Left renal cortex interstitium (tissue), 4 donors: ENCODE results near the gene EHMT2. TPM values are rescaled to one million over a fixed set of nuclear protein-coding genes. Genes with fewer than 3 reads are reported as not detected.
"Not testable (repeated sequence)": the region's sequence is repeated elsewhere in the genome, so short reads cannot be mapped to it uniquely, and the experiment has no call there.

Source experiments
- DNase-seq, 4 donors: peaks; one replicate each; pipeline ENCODE4 v3.0.0-alpha.2; 2013; ENCODE audit warnings: low read depth in 4 of 4, low spot score in 2 of 4, missing footprints in 1 of 4
- polyA plus RNA-seq, 4 donors: library from polyadenylated mRNA; unstranded; fragments of 120-200 nt; gene quantifications; one replicate each; pipeline ENCODE4 v1.2.1, GENCODE V29; 2013; ENCODE audit not compliant: insufficient read length in 4 of 4

Gene EHMT2
- polyA plus RNA-seq, 4 donors = 65.6 to 111 (median 86.8) TPM

DNA sequence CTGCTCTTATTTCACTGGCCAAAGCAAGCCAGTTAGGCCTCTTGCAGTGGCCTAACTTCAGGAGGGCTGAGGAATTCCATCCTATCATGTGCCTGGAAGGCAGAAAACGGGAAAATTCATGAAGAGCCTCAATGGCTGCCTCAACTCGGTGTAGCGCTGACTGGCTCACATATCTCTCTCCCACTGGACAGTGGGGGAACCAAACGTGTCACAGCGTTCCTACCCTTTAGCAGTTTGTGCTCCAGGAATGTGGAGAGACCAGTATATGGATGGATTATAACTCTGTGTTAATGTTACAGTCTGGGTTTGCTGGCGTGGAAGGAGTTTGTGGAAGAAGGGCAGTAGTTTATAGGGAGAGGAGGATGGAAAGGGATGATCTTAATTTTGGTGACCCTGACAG, 18.3 kb upstream of the EHMT2 start:
- no peak for DNase-seq

DNA sequence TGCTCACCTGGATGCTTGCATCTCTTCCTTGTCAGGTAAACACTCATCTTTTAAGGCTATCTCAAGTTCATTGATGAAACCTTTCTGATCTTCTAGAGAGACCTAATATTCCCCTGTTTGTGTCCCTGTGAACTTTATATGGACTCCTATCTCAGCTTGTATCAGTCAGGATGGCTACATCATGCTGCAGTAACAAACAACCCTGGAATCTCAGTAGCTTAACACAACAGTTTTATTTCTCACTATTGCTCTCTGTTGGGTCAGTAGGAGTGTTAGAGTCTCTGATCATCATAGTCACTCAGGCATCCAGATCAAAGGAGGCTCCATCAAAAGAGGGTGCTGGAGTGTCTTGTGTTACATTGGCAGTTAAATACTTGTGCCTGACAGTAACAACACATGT, 17.9 kb upstream of the EHMT2 start:
- no peak for DNase-seq

DNA sequence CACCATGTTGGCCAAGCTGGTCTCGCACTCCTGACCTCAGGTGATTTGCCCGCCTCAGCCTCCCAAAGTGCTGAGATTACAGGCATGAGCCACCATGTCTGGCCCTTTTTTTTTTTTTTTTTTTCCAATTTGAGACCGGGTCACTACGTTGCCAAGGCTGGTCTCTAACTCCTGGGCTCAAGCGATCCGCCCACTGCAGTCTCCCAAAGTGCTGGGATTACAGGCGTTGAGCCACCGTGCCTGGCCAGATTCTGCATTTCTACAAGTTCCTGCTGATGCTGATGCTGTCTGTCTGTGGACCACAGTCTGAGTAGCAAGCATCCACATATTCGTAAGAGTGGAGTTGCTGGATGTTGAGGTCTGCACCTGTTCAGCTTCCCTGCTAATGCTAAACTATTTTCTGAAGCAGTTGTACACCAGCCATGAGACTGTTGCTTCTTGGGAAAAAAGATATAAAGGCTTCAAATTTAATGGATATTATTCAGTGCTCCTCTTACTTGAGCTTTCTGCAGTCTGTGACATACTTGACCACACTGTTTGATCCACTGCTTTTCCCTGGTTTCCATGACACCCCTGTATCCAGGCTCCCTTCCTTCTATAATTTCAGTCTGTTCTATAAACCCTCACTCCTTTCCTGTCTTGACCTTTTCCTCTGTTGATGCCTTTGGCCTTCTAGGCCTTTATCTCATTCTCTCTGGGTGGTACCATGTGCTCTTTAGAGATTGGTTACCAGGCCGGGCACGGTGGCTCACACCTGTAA, 14.5 kb upstream of the EHMT2 start:
- no peak for DNase-seq

DNA sequence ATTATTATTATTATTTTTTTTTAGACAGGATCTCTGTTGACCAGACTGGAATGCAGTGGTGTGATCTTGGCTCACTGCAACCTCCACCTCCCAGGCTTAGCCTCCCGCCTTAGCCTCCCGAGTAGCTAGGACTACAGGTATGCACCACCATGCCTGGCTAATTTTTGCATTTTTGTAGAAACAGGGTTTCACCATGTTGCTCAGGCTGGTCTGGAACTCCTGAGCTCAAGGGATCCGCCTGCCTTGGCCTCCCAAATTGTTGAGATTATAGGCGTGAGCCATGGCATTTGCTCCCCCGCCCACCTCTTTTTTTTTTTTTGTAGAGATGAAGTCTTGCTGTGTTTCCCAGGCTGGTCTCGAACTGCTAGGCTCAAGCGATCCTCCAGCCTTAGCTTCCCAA, 11.8 kb upstream of the EHMT2 start:
- DNase-seq = not testable (repeated sequence)

DNA sequence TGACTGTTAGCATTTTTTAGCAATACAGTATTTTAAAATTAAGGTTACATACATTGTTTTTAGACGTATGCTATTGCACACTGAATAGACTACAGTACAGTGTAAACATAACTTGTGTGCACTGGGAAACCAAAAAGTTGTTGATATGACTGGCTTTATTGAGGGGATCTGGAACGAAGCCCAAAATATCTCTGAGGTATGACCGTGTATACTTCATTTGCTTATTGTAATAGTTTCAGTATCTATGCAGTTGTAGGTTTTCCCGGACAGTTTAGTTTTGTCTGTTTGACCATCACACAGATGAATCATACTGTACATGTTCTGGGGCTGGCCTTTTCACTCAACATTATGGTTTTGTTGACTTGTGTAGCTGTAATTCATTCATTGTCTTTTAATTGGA, 11.3 kb upstream of the EHMT2 start:
- DNase-seq = no peak

DNA sequence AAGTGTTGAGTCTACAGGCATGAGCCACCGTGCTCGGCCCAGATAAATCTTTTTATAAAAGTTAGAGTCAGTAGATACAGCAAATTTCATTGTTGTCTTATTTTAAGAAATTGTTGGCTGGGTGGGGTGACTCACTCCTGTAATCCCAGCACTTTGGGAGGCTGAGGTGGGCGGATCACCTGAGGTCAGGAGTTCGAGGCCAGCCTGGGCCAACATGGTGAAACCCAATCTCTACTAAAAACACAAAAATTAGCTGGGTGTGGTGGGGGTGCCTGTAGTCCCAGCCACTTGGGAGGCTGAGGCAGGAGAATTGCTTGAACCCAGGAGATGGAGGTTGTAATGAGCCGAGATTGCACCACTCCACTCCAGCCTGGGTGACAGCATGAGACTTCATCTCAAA, 10.8 kb upstream of the EHMT2 start:
- not testable (repeated sequence) for DNase-seq

DNA sequence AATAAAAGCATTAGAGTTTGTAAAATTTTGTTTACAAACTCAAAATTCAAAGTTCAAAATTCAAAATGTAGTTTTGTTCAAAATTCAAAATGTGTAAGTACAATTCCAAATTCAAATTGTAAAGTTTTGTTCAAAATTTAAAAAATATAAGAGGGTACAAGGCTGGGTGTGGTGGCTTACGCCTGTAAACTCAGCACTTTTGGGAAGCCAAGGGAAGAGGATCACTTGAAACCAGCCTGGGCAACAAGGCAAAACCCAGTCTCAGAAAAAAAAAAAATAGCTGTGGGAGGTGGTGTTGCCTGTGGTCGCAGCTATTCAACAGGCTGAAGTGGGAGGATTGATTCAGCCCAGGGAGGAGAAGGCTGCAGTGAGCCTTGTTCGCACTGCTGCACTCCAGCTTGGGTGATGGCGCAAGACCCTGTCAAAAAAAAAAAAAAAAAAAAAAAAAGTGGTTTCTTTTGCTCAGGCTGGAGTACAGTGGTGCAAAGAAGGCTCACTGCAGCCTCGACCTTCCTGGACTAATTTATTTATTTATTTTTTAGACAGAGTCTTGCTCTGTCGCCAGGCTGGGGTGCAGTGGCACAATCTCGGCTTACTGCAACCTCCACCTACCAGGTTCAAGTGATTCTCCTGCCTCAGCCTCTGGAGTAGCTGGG, 9.8 kb upstream of the EHMT2 start:
- no peak for DNase-seq

DNA sequence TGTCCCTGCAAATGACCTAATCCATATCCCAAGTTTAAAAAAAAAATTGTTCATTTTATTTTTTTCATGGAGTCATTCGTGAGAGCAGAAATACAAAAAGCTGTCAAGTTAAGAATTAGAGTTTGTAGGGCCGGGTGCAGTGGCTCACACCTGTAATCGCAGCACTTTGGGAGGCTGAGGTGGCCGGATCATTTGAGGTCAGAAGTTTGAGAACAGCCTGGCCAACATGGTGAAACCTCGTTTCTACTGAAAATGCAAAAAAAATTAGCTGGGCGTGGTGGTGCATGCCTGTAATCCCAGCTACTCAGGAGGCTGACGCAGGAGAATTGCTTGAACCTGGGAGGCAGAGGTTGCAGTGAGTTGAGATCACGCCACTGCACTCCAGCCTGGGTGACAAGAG, 9.2 kb upstream of the EHMT2 start:
- not testable (repeated sequence) for DNase-seq

DNA sequence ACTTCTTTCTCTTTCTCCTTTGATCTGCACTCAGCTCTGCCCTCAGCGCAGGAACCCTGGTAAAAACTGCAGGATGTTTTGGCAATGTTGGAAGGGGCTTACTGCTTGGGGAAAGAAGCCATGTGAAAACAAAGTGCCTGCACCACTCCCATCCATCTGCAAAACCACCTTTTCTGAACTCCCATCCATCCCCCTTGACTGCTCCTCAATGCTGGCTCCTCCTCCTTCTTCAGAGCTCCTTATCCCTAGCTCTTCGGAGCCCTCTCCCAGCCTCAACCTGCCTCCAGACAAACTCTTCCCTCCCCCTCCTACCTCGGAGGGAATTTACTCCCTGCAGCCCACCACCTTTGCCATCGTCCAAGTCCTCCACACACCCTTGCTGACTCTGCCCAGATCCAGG, 8.6 kb upstream of the EHMT2 start:
- no peak for DNase-seq

DNA sequence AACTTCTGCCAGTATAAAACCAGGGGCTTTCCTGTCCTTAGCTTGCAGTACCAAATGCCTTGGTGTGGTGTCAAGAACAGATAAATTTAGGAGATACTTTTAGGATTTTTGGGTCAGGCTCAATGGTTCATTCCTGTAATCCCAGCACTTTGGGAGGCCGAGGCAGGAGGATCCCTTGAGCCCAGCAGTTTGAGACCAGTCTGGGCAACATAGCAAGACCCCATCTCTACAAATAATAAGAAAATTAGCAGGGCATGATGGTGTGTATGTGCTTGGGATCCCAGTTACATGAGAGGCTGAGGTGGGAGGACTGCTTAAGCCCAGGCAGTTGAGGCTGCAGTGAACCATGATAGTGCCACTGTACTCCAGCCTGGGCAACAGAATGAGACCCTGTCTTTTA, 7.5 kb upstream of the EHMT2 start:
- DNase-seq = no peak

DNA sequence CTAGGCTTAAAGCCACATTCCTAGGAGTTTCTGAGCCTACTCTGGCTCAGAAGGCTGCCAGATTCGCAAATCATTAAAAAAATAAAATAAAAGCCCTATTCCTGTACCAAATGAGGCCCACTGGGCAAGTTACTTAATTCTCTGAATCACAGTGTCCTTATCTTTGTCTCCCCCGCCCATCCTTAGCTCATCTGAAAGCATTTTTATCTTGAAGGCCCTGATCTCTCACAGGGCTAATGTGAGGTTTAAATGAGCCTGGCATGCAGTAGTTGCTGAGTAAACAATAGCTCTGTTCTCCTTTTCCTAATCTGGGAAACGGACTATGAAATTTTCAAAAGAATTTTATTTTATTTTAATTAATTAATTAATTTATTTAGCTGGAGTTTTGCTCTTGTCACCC, 6.5 kb upstream of the EHMT2 start:
- DNase-seq = no peak

DNA sequence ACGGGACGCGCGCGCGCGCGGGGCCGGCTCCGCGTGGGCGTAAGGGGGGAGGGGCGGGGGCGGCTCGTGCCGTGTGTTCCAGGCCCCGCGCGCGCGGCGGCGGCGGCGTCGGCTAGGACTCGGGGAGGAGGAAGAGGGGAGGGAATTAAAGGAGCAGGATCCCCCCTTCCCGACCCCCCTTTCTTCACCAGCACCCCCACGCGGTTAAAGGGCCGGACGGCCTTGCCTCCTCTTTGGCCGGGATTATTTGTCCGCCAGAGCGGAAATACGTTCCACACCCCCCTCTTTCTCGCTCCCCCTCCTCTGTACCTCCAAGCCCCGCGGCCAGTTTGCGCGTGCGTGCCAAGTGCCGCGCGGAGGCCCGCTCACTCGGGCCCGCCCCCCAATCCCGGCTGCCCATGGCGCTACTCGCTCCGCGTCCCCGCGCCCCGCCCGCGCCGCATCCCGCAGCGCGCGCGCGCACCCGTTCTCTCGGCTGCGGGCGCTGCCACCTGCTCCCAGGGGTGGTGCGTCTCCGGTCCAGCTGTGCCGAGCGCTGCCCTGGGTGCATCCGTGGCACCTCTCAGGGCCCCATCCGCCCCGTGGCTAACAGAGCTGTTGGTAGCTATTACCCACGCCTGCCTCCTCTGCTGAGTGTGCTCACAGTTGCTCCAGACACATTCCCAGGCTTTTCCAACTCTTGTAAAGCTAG, 4.6 kb upstream of the EHMT2 start, which contains the start of gene ZBTB12:
Gene ZBTB12, minus strand, starts transcription at position 134 of the 691 bp plus-strand sequence. CDS start 781 bp downstream, outside the sequence.
- DNase-seq = peak; percentile 93 to 98 (median 96)

DNA sequence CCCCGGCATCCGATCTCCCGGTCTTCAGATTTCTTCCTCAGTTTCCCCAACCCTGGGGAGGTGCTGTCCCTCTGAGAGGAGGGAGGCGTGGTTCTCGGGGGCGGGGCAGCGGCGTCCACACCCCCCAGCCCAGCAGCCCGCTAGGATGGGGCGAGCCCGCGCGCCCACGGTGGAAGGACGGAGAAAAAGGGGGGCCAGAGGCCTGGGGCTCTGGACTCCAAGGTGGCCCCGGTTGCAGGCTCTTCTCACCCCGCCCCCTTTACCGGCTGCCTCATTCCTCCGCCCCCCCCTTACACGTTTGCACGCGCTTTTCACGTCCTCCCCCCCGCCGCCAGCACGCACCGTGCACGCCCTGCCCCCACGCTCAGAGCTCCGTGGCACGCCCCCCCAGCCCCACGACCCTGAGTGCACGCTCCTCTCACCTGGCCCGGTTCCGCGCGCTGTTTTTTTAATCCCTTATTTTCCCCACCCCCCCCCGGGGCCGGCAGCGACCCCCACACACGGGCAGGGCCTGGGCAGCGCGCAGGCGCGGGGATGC, 4.0 kb upstream of the EHMT2 start:
- DNase-seq = no peak

DNA sequence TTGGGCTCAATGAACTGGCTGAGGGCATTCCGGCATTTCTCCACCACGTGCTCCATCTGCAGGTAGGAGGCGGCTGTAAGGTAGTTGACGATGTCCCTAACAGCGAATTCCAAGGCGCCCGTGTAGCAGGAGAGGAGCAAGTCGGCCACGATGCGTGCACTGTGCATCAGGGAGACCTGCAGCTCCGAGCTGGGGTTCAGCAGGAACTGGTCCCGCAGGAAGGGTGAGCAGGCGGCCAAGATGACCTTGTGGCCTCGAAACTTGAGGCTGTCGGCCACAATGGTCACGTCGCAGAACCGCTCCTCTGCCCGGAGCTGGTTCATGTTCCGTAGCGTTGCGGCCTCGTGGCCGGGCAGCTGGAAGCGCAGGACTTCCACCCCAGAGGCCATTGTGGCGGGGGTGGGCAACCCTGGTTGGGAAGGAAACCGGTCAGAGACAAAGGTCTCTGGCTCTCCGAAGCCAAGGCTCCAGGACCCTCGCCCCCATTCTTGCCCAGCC, 3.5 kb upstream of the EHMT2 start:
- DNase-seq = no peak

DNA sequence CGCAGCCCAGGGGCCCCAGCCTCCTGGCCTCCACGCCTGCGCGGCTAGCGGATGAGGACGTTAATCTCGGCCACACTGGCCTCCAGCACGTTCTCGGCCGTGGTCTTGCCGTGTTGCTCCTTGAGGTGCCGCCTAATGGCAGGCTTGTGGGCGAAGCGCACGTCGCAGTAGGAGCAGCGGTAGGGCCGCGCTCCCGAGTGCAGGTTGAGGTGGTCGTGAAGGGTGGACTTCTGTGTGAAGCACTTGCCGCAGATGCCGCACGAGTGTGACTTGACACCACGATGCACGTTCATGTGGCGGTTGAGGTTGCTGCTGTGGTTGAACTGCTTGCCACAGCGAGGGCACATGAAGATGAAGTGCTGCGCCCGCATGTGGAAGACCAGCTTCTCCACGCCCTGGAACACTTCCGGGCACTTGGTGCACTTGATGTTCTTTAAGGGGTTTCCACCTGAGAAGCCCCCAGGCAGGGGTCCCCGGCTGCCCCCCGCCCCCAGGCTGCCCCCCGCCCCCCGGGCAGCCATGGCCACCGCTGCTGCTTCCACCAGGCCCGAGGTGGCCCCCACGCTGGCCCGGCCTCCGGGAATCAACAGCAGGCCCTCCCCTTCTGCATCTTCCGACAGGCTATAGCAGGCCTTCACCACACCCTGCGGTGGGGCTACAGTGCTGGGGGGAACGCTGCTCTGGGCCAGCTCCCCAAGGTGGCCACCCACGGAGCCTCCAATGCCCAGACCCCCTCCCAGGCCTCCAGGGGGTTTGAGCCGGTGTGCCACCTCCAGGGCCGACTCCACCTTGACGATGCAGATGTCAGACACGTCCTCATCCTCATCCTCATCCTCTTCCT, 2.6 kb upstream of the EHMT2 start:
- DNase-seq = no peak

DNA sequence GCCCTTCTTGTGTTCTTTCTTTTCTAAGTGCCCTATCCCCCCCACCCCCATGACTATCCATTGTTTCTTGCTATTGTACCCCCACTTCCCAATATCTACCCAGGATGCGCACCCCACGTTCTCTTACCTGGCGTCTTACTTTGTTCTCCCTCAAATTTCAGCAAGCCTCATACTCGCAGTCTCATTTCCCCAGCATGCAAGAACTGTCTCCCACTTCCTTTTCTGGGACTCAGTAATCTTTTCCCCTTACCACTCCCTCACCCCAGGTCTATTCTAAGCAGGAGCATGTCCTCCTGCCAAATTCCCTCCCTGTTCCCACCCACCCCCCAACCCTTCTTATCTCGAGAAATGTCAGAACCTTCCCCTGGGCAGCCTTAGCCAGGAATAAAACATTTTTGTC, 1.7 kb upstream of the EHMT2 start:
- DNase-seq = no peak

DNA sequence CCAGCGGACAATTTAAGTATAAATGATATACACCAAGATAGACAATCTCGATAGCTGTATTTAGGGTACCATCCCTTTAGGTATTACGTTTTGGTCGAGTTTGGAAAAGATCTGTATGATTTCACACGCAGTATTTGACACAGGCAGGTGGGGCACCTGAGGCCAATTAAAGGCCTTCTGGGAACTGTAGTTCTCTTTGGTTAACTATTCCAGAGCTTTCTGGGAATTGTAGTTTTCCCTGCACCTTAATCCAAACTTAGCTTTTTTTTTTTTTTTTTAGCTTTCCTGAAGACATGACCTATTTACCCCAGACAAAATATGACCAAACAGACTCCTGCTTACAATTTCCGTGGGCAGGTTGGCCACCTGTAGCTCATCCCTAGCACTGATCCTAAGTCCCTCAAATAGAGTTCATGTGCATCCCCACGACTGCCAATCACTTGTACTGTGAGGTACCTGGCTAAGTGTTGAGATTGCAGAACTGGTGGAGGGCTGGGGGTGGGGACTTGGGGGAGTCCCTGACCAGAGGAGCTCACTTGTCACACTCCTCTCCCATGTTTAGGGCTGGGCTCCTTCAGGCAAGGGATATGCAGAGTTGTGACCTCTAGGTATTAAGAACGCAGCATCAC, 999 bp upstream of the EHMT2 start:
- no peak for DNase-seq

DNA sequence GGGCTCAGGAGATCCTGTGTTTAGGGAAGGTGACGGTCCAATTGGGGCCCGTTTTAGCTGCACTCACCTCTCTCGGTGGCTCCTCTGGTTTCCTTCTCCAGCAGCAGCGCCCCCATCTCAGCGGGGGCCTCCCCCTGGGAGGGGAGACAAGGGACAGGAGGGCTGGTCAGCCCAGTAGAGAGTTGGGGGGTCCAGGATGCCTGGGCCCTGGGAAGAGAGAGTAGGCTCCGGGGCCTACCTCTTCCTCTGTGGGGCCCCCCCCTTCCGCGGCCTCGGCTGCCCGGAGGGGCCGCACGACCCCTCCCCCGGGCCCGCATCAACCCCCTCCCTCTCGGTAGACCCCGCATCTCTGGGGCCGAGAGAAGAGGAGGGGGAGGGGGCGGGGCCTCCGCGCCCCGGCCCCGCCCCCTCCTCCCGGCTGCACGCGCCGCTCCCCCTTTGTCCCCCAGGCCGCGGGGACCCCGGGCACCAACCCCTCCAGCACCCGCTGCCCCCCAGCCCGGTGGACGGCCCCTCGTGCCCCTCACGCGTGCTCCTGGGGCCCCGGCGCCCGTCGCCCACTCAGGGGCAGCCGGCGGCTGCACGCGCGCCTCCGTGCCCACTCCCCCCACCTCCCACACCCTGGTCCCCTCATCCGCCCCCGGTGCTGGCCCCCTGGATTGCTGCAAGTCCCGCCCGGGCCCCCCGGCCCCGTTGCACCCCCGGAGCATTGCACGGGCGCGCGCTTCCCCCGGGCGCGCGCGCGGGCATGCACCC, 464 bp downstream of the EHMT2 start:
- no peak for DNase-seq

DNA sequence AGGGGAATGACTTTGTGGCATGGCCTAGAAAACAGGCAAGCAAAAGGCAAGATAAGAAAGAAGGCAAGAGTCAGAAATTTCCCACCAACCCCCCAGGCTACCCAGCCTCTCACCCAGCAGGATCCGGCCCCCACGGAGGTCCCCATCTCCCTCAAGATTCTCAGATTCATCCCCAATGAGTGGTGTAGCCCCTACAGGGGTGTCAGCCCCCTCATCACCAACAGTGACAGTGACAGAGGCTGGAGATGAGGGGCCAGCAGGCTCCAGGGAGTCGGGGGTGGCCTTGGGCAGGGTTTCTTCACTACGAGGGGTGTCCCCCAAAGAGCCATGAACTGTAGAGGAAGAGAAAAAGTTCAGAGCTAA, 1.0 kb downstream of the EHMT2 start:
- no peak for DNase-seq
